Globus pallidus (tissue), 1 donor: Measurements from ENCODE around the gene TARBP1.
A peak's percentile ranks its signal among the peaks of the same experiment; 100 is the strongest.
"Not testable (repeated sequence)": the region's sequence is repeated elsewhere in the genome, so short reads cannot be mapped to it uniquely, and the experiment has no call there.

Experiments used
- DNase-seq: peaks from one replicate; pipeline ENCODE4 v3.0.0-alpha.2; 2015; ENCODE audit warnings: low spot score

The TARBP1 gene

GRCh38 chr1:234504969-234505768 lies 26.2 kb upstream of the TARBP1 start:
- DNase-seq = no peak

DNA sequence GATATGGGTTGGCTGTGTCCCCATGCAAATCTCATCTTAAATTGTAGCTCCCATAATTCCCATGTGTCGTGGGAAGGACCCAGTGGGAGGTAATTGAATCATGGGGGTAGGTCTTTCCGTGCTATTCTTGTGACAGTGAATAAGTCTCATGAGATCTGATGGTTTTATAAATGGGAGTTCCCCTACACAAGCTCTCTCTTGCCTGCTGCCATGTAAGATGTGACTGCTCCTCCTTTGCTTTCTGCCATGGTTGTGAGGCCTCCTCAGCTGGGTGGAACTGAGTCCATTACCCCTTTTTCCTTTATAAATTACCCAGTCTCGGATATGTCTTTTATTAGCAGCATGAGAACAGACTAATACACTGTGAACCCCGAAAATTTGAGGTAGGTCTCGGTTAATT lies 25.3 kb upstream of the TARBP1 start:
- DNase-seq = not testable (repeated sequence)

GRCh38 chr1:234503193-234504050 lies 24.4 kb upstream of the TARBP1 start:
- no peak for DNase-seq

DNA sequence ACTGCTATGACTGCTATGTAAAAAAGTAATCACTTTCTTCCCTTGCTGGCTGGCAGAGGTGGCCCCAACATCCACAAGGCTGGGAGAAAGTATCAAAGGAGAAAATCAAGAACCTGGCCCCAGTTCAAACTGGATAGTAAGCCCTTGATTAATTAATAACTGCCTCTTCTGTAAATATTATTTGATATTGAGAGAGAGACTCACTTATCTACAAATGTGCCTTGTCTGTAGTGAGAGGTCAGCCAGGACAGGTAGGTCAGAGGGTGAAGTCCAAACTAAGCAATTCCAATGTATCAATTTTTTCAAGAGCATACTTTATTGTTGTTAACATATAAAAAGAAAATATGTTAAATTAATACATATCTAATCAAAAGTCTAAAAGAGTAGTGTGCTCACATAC lies 23.8 kb upstream of the TARBP1 start:
- DNase-seq = no peak

DNA sequence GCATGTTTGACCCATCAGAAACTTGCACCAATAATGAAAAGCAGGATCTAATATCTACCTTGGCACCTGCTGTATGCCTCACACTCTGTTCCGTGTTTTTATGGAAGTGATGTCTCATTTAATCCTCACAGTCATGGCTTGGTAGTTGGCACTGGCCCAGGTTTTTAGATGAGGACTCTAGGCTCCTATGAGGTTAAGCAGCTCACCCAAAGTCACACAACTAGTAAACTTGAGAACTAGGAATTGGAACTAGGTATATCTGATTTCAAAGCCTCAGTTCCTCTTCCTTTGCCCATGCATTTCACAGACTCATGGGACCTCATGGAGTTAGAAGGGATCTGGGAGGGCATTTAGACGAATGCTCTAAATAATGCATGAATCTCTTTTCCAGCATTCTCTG lies 21.3 kb upstream of the TARBP1 start:
- peak; percentile 29 for DNase-seq

DNA sequence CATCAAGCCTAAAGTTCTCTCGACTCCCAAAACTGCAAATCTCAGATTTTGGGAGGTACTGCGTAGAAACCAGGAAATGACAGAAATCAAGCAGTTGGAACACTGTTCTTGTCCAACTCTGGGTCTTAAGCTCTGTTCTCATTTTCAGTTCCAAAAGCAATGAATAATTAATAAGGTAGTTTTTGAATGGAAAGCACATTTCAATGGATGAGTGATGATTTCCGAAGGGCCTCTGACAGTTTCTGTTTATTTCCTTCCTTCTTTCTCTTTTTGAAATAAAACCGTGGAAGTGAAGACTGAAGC lies 20.9 kb upstream of the TARBP1 start:
- DNase-seq = no peak

DNA sequence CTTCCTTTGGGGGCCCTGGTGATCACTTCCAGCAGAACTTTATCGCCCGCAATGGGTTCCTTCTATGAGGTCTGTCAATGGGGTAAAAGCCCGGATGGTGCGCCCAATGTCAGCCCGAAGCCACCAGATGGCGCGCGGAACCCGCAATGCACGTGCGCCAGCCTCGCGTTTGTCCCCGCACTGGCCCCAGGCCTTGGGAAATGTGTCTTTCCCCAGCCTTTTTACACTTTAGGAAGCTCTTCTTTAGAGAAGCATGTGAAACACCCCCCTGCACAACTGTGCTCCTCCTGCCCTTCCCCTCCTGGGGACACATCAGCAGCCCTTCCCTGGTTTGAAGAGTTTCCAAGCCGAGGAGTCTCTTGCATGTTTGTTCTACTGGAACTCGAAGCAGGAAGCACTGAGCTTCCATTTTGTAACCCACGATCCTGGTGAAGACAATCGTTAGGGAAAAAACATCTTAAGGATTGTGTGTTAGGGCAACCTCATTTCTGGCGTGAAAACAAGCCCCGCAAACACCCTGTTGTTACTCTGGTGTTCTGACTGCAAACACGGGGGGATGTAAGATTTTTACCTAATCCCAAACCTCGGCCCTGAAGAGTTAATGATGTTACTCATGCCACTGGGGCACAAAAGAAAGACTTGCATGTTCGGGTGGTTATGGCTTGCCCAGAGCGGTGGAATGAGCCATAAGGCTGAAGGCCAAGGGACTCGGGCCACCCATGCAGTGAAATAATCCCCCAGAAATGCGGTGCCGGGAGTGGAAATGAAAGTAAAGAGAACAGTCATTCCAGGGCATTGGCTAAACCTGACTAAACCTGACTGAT lies 20.4 kb upstream of the TARBP1 start:
- peak; percentile 92 for DNase-seq

- no peak for DNase-seq
These were observed 19.6 kb upstream of the TARBP1 start for GRCh38 chr1:234498448-234499118.

- no peak for DNase-seq
These were observed 18.6 kb upstream of the TARBP1 start for GRCh38 chr1:234497589-234497988.

DNA sequence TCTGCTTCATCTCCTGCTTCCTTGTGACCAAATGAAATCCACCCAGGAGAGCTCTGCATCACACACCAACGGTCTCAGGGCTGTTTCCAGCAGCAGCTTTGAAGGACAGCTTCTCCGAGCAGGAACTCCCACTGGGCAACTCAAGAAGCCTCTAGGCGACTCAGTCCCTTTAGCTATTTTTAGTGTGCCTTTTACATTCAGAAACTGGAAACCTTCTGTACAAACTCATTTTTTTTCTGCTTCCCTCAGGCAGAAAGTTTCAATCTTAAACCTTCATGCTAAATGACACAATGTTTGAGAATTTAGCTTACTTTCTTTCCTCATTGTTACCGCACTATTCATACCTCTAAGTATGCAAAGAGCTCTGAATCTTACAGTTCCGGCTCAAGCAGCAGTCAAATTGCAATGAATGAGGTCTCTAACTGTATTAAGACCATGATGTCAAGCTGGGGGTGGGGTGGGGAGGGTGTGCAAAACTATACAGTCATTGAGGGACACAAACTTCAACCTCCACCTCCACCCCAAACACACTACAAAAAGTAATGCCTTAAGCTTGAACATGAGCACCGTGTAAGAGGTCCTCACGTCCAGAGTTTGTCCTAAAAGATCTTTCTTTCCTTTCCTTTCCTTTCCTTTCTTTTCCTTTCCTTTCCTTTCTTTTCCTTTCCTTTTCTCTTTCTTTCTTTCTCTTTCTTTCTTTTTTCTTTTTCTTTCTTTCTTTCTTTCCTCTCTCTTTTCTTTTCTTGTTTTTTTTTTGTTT lies 16.4 kb upstream of the TARBP1 start:
- DNase-seq = no peak

DNA sequence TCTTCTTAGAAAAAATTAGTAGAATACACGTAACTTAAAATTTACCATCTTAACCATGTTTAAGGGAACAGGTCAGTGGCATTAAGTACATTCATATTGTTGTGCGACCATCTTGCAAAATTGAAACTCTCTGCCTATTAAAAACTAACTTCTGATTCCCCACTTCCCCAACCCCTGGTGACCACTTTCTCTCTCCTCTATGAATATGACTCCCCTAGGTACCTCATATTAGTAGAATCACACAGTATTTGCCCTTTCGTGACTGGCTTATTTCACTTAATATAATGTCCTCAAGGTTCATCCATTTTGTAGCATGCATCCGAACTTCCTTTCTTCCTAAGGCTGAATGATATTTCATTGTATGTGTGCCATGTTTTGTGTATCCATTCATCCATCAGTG lies 15.1 kb upstream of the TARBP1 start:
- DNase-seq = no peak

DNA sequence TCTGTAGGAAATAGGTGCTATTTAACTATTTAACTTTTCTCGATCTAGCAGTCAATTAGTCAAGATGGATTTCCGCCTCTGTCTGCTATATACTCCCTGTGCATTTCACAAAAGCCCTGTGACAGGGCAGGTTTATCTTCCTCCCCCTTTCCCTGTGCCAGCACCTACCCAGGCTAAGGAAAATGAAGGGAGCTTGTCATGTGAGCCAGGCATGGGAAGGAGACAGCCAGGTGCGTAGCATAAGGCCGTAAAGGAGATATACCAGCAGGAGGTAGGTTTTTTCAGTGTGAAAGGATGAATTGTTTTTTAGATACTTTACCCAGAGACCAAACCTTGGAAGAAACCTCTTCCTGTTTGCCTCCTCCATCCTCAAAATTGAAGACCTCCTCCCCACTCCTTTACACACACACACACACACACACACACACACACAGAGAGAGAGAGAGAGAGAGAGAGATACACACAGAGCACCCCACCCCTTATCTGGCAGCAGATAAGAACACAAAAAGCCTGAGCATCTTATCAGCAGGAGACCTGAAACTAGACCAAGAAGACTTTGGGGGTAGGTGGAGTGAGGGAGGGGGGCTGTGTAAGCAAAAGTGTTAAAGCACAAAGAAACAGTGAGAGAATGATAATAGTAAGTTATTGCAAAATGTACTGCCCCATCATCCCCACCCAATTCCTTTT lies 12.0 kb upstream of the TARBP1 start:
- no peak for DNase-seq

GRCh38 chr1:234489698-234490077 lies 10.7 kb upstream of the TARBP1 start:
- no peak for DNase-seq

DNA sequence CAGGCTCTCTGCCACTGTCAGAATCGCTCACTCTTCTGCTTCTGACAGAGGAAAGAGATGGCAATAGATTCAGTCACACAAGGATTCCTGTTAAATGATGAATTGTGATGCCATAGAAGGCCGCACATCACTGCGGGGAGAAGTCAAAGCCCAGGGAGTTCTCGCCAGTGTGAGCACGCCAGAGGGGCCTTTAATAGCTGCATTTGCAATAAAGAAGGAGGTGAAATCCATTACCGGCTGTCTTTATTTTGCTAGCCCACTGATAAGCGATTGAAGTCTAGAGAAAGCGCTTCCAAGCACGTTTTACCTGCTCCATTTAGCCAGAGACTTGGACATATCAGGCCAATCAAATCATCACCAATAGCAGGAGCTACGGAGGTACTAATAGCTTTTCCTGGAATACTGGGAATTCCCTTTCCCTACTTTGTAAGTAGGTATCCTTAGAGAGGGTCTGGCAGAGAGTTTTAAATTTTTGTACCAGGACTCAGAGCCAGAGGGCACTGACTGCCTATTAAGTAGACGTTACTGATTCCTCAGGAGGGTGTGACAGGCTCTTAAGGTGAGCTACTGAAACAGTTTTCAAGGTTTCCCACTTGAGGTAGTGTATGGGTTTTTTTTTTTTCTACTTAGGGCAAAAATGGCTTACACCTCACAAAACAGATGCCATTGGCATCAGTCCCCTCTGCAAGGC lies 10.2 kb upstream of the TARBP1 start:
- DNase-seq = no peak

- no peak for DNase-seq
These were observed 9.4 kb upstream of the TARBP1 start for GRCh38 chr1:234488054-234489006.

GRCh38 chr1:234486858-234487840 lies 8.2 kb upstream of the TARBP1 start:
- DNase-seq = peak; percentile 80

DNA sequence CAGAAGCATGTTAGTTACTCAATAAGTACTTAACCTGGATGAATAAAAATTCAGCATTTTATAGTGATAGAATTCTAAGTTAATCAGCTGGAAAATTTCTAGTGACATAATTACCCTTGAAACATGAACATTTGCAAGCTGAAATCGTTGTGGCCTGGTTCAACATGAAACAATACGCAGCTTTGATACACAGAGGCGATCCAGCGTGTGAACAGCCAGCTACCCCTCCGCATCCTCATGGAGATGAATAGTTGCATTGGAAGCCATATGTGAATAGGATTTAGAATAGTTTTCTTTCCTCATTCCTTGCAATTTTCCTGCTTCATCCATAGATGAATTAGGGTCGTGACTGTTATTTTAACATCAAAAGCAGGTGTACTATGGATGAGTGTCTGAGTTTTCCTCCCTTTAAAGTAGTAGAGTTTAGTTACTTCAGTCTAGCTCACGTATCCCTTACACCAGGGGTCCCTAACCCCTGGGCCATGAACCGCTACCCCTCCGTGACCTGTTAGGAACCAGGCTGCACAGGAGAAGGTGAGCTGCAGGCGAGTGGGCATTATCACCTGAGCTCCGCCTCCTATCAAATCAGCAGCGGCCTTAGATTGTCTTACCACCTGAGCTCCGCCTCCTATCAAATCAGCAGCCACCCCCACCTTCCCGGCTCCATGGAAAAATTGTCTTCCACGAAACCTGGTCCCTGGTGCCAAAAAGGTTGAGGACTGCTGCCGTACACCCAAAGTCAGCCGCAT lies 6.2 kb upstream of the TARBP1 start:
- peak; percentile 51 for DNase-seq
